ENCODE measurements around the gene CLEC4G.
"Not testable (repeated sequence)": the region's sequence is repeated elsewhere in the genome, so short reads cannot be mapped to it uniquely, and the experiment has no call there.

The CLEC4G gene, protein sequence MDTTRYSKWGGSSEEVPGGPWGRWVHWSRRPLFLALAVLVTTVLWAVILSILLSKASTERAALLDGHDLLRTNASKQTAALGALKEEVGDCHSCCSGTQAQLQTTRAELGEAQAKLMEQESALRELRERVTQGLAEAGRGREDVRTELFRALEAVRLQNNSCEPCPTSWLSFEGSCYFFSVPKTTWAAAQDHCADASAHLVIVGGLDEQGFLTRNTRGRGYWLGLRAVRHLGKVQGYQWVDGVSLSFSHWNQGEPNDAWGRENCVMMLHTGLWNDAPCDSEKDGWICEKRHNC

DNA sequence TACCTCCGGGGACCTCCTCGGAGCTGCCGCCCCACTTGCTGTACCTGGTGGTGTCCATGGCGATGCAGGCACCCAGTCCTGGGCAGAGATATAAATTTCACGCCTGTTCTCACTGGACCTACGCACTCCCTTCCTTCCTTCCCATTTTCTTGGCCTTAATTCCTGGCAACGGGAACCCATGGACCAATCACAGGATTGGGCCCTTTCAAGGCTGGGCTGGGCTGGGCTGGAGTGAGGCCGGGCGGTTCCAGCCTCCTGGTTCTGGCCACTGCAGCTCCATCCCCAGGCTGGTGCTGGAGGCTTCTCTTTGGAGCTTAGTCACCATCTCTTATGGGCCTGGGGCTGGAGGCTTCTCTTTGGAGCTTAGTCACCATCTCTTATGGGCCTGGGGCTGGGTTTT is at the start of gene CLEC4G:
CLEC4G (minus strand) TSS at position 66 of the 400 bp plus-strand sequence; CDS start at position 58, 8 bp downstream.
- DNase-seq = no peak

DNA sequence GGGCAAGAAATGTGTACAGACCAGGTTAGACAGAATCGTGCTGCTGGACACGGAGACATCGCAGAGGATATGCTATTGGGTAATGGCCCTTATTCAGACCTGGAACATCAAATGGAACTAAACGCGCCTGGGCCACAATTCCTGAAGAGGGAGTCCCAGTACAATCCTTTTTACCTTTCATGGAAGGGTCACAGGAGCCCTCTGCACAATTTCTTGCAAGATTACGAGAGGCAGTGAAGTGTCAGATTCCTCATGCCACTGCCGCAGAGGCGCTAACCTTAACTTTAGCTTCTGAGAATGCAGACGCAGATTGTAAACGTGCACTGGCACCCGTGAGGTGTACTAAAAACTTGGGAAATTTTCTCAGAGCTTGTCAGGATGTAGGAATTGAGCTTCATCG is 49.2 kb upstream of the CLEC4G start:
- no peak for DNase-seq

DNA sequence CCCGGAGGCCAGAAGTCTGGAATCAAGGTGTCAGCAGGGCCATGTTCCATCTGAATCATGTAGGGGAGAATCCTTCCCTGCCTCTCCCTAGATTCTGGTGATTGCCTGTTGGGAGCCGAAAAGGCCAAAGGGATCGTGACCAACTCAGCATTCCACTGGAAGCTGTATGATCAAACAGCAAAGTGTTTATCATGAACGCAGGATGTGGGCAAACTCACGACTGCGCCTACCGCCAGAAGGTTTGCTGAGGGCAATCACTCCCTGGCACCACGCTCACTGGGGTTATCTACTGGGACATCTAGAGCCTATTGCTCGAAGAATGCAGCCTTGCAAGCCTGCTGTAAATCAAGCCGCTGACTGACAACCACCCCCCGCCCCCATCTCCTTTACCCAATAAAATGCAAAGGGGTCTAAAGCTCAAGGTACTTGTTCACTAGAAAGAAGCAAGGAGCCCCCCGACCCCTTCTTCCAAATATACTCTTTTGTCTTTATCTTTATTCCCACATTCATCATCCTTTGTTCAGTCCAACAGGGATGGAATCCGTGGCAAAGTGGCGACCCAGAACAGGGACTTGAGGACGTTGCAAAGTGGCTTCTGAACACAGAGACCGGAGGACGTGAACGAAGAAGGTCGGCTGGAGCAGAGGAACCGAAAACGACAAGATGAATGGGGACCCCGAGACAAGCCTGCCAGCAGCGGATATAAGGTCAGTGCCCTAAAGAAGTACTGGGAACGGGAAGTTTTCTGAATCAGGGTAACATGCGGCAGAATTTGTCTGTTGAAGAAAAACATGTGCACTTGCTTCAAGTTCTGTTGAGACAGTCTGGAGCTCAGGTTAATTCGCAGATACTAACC is 47.9 kb upstream of the CLEC4G start:
- DNase-seq = no peak

DNA sequence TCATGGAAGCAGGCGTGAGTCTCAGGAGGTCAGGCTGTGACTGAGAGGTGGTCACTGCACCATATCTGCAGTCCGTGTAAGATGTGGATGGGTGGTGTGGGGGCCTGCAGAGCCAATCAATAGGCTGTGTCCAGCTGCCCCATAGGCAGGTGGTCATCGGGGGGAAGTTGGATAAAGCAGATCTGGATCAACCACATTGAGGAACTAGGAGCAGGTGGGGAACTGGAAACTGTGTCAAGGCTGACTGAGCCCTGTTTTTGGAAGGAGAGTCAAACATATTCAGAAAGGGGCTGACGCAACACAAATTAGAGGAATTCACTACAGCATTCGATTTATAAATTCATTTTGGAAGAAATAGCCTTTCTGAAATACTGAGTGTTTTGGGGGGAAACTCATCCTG is 46.2 kb upstream of the CLEC4G start:
- peak in 1 of 51 donors; percentile 2 for DNase-seq

DNA sequence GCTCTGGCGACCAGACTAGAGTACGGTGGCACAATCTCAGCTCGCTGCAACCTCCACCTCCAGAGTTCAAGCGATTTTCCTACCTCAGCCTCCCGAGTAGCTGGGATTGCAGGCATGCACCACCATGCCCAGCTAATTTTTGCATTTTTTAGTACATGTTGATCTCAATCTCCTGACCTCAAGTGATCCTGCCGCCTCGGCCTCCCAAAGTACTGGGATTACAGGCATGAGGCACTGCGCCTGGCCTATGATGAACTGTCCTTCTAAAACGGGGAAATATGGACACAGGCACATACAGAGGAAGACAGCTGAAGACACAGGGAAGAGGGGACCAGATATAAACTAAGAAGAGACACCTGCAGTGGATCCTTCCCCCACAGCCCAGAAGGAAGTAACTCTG is 43.9 kb upstream of the CLEC4G start:
- DNase-seq = no peak

DNA sequence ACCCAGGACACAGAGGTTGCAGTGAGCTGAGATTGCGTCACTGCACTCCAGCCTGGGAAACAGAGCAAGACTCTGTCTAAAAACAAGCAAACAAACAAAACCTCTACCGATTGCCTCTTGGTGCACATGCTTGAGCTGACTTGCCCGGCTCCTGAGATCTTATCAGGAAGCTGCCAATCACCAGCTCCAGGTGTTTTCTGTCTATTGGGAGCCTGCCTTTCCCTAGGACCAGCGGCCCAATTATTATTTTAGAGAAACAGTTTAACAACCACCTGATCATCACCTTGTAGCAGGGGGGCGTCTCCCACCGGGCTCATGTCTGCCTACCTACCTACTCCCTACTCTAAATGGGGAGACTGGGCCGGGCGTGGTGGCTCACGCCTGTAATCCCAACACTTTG is 41.9 kb upstream of the CLEC4G start:
- no peak for DNase-seq

DNA sequence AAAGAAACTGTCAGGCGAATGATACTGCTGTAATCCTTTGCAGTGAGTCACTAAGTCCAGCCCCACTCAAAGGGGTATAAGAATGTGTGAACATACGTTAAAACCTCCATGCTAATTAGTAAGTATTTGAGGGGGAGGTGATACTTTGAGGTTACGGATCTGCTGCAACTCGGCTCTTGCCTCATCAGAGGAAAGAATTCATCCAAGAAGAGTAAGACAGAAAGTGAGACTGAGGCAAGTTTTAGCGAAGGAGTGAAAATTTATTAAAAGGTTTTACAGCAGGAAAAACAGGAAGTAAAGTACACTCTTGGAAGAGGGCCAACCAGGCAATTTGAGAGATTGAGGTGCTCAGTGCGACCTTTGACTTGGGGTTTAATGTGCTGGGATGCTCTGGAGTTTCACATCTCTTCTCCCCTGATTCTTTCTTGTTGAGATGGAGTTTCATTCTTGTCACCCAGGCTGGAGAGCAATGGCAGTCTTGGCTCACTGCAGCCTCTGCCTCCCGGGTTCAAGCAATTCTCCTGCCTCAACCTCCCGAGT is 40.9 kb upstream of the CLEC4G start:
- DNase-seq = no peak

DNA sequence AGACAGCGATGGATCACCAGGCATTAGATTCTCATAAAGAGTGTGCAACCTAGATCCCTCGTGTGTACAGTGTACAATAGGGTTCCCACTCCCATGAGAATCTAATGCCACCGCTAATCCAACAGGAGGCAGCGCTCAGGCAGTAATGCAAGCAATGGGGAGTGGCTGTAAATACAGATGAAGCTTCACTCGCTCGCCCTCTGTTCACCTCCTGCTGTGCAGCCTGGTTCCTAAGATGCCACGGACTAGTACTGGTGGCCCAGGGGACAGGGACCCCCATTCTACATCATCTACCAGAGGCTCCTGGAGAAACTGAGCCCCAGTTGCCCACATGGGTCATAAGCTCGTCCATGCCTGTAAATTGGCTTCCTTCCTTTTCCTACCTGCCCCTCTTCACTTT is 39.2 kb upstream of the CLEC4G start:
- no peak for DNase-seq

DNA sequence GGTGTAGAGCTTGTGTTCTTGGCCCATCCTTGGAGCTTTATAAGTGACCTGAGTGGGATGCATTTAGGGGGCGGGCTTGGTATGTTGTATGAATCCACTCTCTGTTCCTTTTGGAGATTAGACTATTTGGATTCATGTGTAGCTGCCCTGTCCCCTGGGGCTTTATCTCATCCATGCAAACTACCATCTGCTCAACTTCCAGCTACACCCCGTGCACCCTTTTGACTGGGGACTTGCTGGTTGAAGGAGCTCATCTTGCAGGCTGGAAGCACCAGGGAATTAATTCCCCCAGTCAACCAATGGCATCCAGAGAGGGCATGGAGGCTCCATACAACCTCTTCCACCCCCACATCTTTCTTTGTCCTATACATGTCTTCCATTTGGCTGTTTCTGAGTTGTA is 37.3 kb upstream of the CLEC4G start:
- no peak for DNase-seq

DNA sequence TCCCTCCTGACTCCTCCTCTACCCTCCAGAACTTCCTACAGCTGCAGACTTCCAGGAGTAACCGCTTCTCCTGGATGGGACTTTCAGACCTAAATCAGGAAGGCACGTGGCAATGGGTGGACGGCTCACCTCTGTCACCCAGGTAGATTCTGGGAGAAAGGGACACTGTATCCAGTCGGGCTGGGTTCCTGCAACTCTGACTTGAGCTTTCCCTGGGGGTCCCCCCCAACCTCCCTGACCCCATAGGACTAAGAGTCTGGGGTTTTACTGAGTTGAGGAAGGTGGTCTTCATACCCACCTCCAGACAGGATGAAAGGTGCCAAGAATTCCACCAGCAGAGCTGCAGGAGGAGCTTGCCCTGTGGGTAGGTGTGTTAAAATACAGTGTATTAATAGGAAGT is 35.6 kb upstream of the CLEC4G start:
- DNase-seq = no peak

DNA sequence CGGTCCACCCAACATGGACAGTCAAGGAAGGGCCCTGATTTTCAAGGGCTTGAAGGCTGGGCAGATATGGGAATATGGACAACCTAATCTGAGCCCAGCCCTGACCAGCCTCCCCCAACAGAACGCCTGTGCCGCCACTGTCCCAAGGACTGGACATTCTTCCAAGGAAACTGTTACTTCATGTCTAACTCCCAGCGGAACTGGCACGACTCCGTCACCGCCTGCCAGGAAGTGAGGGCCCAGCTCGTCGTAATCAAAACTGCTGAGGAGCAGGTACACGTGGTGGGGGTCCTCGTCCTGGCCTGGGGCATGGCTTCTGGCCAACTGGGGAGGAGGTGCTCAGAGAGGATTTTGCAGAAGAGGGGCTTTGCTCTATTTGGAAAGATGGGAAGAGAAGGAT is 34.6 kb upstream of the CLEC4G start:
- no peak for DNase-seq

DNA sequence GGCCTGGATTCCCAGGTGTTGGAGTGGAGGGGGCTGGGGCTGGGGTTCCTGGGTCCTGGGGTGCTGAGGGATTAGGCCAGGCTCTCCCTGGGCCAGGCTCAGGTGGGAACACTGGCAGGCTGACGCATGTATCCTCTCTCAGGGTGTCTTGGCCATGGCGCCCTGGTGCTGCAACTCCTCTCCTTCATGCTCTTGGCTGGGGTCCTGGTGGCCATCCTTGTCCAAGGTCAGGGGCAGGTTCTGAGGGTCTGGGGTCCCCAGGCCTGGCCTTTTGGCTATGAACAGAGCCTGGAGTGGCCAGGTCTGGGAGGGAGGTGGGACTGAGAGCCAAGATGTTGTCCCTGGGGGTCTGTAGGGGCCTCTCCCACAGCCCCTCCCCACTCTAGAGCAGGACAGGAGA is 33.1 kb upstream of the CLEC4G start:
- DNase-seq = not testable (repeated sequence)

DNA sequence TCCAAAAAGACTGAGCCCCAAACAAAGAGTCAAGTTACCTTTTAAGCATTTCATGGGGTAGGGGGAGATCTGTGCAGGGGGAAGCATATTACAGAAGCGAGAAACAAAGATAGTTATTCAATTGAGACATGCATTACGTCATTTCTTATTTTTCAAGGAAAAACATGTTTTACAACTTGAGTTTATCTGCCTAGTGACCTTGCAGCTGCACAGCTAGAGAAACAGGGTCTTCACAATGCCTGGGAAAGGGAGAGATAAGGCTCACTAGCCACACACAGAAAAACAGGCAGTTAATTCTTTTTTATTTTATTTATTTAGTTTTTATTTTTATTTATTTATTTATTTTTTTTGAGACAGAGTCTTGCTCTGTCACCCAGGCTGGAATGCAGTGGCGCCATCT is 32.2 kb upstream of the CLEC4G start:
- not testable (repeated sequence) for DNase-seq

DNA sequence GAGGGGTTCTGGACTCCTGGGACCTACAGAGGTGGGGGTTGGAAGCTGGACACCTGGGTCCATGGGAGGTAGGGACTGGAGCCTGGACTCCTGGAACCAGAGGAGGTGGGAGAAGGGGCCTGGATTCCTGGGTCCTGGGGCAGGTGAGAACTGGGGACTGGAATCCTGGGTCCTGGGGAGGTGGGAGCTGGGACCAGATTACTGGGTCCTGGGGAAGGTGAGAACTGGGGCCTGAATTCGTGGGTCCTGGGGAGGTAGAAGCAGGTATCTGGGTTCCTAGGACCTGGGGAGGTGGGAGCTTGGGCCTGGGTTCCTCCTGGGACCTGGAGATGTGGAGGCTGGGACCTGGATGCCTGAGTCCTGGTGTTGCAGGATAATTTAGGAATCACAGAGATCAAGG is 31.8 kb upstream of the CLEC4G start:
- DNase-seq = no peak

DNA sequence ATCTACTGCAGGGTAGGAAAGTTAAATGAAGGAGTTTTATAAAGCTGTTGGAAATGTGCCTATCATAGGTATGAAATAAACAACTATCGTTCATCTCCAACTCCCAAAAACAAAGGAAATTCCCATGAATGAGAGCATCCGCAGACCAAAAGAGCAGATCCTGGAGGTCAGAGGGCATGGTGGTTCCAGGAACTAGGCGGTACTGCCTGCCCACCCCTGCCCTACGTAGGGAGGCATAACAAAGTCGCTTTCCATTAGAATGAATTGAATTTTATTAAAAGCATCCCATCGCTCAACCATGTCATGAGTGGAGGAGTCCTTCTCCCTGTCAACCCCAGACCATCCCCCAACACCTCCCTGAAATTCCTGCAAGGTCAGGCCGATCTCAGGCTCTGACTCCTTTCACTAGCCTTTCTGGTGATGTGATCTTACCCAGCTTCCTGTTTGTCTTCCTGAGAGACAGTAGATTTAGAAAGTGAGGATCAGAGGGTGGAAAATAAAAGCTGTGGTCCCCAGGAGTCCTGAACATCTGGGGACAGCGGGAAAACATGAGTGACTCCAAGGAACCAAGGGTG is 30.9 kb upstream of the CLEC4G start, which contains the start of gene CLEC4M:
CLEC4M (plus strand) TSS at position 525 of the 575 bp plus-strand sequence; CDS start at position 549, 24 bp downstream.
- no peak for DNase-seq

DNA sequence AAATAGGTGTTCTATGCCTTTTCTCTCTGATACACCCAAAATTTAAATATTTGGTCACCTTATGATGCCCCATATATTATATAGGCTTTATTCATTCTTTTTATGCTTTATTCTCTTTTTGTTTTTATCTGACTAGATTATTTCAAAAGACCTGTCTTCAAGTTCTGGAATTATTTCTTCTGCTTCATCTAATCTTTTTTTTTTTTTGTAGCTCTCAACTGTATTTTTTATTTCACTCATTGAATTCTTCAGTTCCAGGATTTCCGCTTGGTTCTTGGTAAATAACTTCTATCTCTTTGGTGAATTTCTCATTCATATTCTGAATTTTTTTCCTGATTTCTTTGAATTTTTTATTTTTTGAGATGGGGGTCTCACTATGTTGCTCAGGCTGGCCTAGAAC is 27.2 kb upstream of the CLEC4G start:
- no peak for DNase-seq

DNA sequence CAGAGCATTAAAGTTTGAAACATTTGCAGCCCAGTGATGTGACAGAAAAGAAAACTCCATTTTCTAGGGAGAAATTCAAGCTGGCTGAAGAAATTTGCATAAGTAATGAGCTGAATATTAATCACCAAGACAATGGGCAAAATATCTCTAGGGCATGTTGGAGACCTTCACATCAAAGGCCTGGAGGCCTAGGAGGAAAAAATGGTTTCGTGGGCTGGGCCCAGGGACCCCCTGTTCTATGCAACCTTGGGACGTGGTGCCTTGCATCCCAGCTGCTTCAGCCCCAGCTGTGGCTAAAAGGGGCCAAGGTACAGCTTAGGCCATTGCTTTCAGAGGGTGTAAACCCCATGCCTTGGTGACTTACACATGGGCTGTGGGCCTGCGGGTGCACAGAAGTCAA is 25.4 kb upstream of the CLEC4G start:
- DNase-seq = no peak

DNA sequence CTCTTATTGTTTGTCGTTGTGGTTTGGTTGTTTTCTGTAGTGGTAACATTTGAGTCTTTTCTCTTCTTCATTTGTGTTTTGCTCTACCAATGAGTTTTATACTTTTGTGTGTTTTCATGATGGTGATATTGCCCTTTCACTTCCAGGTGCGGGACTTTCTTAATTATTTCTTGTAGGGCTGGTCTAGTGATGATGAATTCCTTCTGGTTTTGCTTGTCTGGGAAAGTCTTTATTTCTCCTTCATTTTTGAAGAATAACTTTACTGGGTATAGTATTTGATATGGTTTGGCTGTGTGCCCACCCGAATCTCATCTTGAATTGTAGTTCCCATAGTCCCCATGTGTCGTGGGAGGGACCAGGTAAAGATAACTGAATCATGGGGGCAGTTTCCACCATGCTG is 24.3 kb upstream of the CLEC4G start:
- no peak for DNase-seq

DNA sequence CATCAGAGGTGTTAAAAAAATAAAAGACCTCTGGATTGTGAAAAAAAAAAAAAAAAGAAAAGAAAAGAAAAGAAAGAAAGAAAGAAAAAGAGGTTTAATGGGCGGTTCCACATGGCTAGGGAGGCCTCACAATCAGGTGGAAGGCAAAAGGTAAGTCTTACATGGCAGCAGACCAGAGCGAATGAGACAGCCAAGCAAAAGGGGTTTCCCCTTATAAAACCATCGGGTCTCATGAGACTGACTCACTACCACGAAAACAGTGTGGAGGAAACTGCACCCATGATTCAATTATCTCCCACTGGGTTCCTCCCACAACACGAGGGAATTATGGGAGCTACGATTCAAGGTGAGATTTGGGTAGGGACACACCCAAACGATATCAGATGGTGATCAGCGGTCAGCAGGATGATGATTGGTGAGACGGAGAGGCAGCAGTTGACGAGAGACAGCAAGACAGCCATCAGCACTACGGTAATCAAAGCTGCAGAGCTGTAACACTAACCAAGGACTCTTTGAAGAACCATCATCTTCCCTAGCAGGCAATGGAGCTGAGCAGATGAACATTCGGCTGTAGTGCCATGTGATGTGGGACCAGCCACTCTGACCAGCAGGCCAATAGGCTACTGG is 19.4 kb upstream of the CLEC4G start:
- DNase-seq = no peak

DNA sequence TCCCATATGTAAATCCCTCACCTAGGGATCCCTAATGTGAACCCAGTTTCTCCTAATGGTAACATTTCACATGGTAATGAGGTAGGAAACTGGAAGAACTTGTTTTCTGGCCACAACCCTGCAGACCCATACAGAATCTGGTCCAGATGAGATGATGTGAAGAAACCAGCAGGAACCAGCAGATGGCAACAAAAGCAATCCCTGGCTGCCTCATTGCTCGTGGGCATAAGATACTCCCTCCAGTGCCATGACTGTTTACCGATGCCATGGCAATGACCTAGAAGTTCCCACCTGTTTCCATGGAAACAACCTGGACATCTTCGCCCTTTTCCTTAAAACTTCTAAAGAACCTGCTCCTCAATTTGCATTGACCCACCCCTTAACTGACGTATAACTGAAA is 16.8 kb upstream of the CLEC4G start:
- DNase-seq = no peak

DNA sequence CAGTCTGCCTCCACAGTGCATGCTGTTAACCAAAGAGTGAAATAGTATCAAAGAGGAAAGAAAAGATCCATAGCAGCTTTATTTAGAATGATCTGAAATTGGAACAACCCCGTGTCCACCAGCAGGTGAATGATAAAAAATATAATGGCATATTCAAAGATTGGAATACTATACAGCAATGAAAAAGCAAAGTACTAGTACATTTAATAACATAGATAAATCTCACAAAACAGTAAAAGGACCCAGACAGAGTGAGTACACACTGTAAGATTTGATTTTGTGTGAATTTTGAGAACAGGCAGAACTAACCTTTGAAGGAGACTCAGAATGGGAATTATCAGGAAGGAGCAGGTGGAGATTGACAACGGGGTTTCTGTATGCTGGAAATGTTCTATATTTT is 16.3 kb upstream of the CLEC4G start:
- no peak for DNase-seq

Data from hypothalamus (tissue), 51 donors.